GM23338 (cell line): Measurements from ENCODE around the gene MRPL2.

Experiments
- CREB1 ChIP-seq: fragments of 250-450 bp; sonication (Bioruptor Pico); IDR thresholded peaks from 2 replicates; pipeline ENCODE4 v1.5.0; 2020; ENCODE audit warnings: low read depth, mild to moderate bottlenecking, moderate library complexity
- CTCF ChIP-seq, 2 experiments: fragments of 200-600 bp in 1 of 2; sonication (generic) in 1 of 2; conservative IDR thresholded peaks; 2 replicates each; pipeline versions ENCODE4 v1.5.1 to v1.6.1; 2016 to 2017; ENCODE audit warnings: antibody characterized with exemption in 2 of 2, low read depth in 2 of 2, mild to moderate bottlenecking in 2 of 2, moderate library complexity in 1 of 2
- EZH2 ChIP-seq: fragments of 200-600 bp; sonication (generic); IDR thresholded peaks from one replicate; pipeline ENCODE4 v1.8.0; 2017; ENCODE audit warnings: antibody characterized with exemption, mild to moderate bottlenecking, low read depth; ENCODE audit not compliant: unreplicated experiment
- EZH2phosphoT487 ChIP-seq: fragments of 200-600 bp; sonication (generic); IDR thresholded peaks from one replicate; pipeline ENCODE4 v1.8.1; 2018; ENCODE audit warnings: antibody characterized with exemption; ENCODE audit not compliant: unreplicated experiment
- NANOG ChIP-seq: IDR thresholded peaks from 2 replicates; pipeline ENCODE4 v1.6.1; 2016; ENCODE audit warnings: antibody characterized with exemption, borderline replicate concordance
- POLR2AphosphoS5 ChIP-seq: IDR thresholded peaks from 2 replicates; pipeline ENCODE4 v1.6.1; 2016; ENCODE audit warnings: antibody characterized with exemption, low read depth
- ZNF114 ChIP-seq: fragments of 250-450 bp; sonication (Bioruptor Pico); IDR thresholded peaks from 2 replicates; pipeline ENCODE4 v1.5.0; 2020; ENCODE audit warnings: mild to moderate bottlenecking, moderate library complexity

- TF ChIP-seq CREB1 (CRISPR knock-in tag) = peak; percentile 43; the same call in 1 of the 2 replicates
- TF ChIP-seq CTCF (conservative IDR thresholded peaks at IDR 0.05; ENCODE audit: low read depth in 2 of 2) = no peak
- no peak for TF ChIP-seq EZH2phosphoT487
- no peak for TF ChIP-seq NANOG
- TF ChIP-seq POLR2AphosphoS5 = peak; percentile 52
- TF ChIP-seq ZNF114 (CRISPR knock-in tag) = no peak
- no peak for TF ChIP-seq EZH2
Observed at GRCh38 chr6:43076464-43077332, 17.5 kb upstream of the MRPL2 start.
